Measurements from ENCODE around the gene FAM131A.

GRCh38 chr3:184335291-184335660 is 2.1 kb upstream of the FAM131A start:
- TF ChIP-seq POLR2AphosphoS5 (IDR thresholded peaks at IDR 0.05; ENCODE audit: low read depth, low read length) (no peak), SIN3A (IDR thresholded peaks at IDR 0.05; ENCODE audit: borderline replicate concordance, insufficient read depth, low read length) (no peak), TAF1 (IDR thresholded peaks at IDR 0.05; ENCODE audit: borderline replicate concordance, insufficient read depth, low read length) (no peak), REST (IDR thresholded peaks at IDR 0.05; ENCODE audit: insufficient read depth in 1 of 2, low read depth in 2 of 2, low read length in 2 of 2) (no peak)
